IMR-90 (cell line): ENCODE data around the gene KAZN. TPM values are rescaled to one million over a fixed set of nuclear protein-coding genes. Genes with fewer than 3 reads are reported as not detected.

ENCODE experiments used
- ATAC-seq: fragments of 200-7000 bp; cut with Tn5 transposase; 2 replicates; pipeline ENCODE4 v1.9.1; 2020; ENCODE audit warnings: low read depth, mild to moderate bottlenecking, moderate library complexity
- BruUV-seq: library from RNA; stranded (reverse); fragments of 400-500 nt; replicated peaks from 2 replicates; lab custom pipeline; 2021; lab: Mats Ljungman, UMichigan
- CTCF ChIA-PET: fragments of 300-600 bp; formaldehyde crosslinking; extraction: SDS; loops from one replicate; lab custom pipeline; 2021; ENCODE audit warnings: antibody characterized with exemption; lab: Yijun Ruan, JAX
- POLR2A ChIA-PET: fragments of 300-600 bp; sonication (Branson Sonifier 250); formaldehyde crosslinking; loops from one replicate; lab custom pipeline; 2022; ENCODE audit warnings: antibody characterized with exemption; ENCODE audit not compliant: unreplicated experiment; lab: Charles Lee
- DNase-seq: peaks from one replicate; pipeline ENCODE4 v3.0.0; 2013
- H2AFZ ChIP-seq: replicated peaks from 2 replicates; pipeline ENCODE3; 2013; ENCODE audit warnings: low read length, mild to moderate bottlenecking; ENCODE audit not compliant: poor library complexity
- H2AK5ac ChIP-seq: 2 replicates; pipeline ENCODE4 v1.6.1; 2013; ENCODE audit warnings: low read depth, low read length, inconsistent platforms
- H2AK9ac ChIP-seq: replicated peaks from 2 replicates; pipeline ENCODE3; 2013; ENCODE audit warnings: mild to moderate bottlenecking, low read depth, low read length, moderate library complexity; ENCODE audit not compliant: poor library complexity
- H2BK120ac ChIP-seq: 2 replicates; pipeline ENCODE4 v1.6.1; 2013; ENCODE audit warnings: low read depth, low read length, inconsistent platforms
- H2BK15ac ChIP-seq: 3 replicates; pipeline ENCODE4 v1.6.1; 2013; ENCODE audit warnings: low read depth, low read length, inconsistent platforms
- H2BK20ac ChIP-seq: 2 replicates; pipeline ENCODE4 v1.6.1; 2013; ENCODE audit warnings: low read depth, mild to moderate bottlenecking, inconsistent platforms, low read length, moderate library complexity
- H2BK5ac ChIP-seq: 2 replicates; pipeline ENCODE4 v1.6.1; 2013; ENCODE audit warnings: mild to moderate bottlenecking, low read depth, low read length, inconsistent platforms; ENCODE audit not compliant: poor library complexity, severe bottlenecking
- H3K14ac ChIP-seq: replicated peaks from 2 replicates; pipeline ENCODE4 v1.6.1; 2013; ENCODE audit warnings: low read depth, low read length, inconsistent platforms
- H3K18ac ChIP-seq: 2 replicates; pipeline ENCODE4 v1.6.1; 2013; ENCODE audit warnings: low read depth, low read length, control low read depth
- H3K23ac ChIP-seq: 2 replicates; pipeline ENCODE4 v1.6.1; 2013; ENCODE audit warnings: low read depth, low read length, inconsistent platforms
- H3K27ac ChIP-seq: 2 replicates; pipeline ENCODE4 v1.5.1; 2013; ENCODE audit warnings: mild to moderate bottlenecking, control low read depth, low read length; ENCODE audit not compliant: insufficient read depth
- H3K27me3 ChIP-seq: 2 replicates; pipeline ENCODE4 v1.6.1; 2013; ENCODE audit warnings: low read length; ENCODE audit not compliant: control insufficient read depth, insufficient read depth
- H3K36me3 ChIP-seq: 2 replicates; pipeline ENCODE4 v1.6.1; 2013; ENCODE audit warnings: low read length, mixed read lengths; ENCODE audit not compliant: control insufficient read depth, insufficient read depth
- H3K4ac ChIP-seq: 2 replicates; pipeline ENCODE4 v1.6.1; 2013; ENCODE audit warnings: low read depth, low read length, inconsistent platforms
- H3K4me1 ChIP-seq: 2 replicates; pipeline ENCODE4 v1.6.1; 2013; ENCODE audit warnings: low read length, mixed read lengths; ENCODE audit not compliant: control insufficient read depth, insufficient read depth
- H3K4me2 ChIP-seq: 2 replicates; pipeline ENCODE4 v1.6.1; 2013; ENCODE audit warnings: low read depth, mild to moderate bottlenecking, control low read depth, low read length, moderate library complexity
- H3K4me3 ChIP-seq: 2 replicates; pipeline ENCODE4 v1.5.1; 2013; ENCODE audit warnings: low read depth, mild to moderate bottlenecking, control low read depth, low read length, moderate library complexity; ENCODE audit not compliant: insufficient read depth
- H3K56ac ChIP-seq: 2 replicates; pipeline ENCODE4 v1.6.1; 2013; ENCODE audit warnings: low read length, inconsistent platforms; ENCODE audit not compliant: insufficient read depth; ENCODE audit errors: extremely low read depth
- H3K79me1 ChIP-seq, 2 experiments: 2 replicates each; pipeline ENCODE4 v1.6.1; 2013; ENCODE audit warnings: low read length in 2 of 2, inconsistent platforms in 1 of 2, low read depth in 1 of 2
- H3K9ac ChIP-seq: 2 replicates; pipeline ENCODE4 v1.6.1; 2013; ENCODE audit warnings: low read depth, low read length, control low read depth
- H3K9me1 ChIP-seq: 2 replicates; pipeline ENCODE4 v1.6.1; 2013; ENCODE audit warnings: low read length, inconsistent platforms; ENCODE audit not compliant: insufficient read depth
- H3K9me3 ChIP-seq: 2 replicates; pipeline ENCODE4 v1.6.1; 2013; ENCODE audit warnings: low read length; ENCODE audit not compliant: control insufficient read depth, insufficient read depth
- H4K20me1 ChIP-seq: 2 replicates; pipeline ENCODE4 v1.6.1; 2013; ENCODE audit warnings: low read length, inconsistent platforms; ENCODE audit not compliant: insufficient read depth
- H4K5ac ChIP-seq: 2 replicates; pipeline ENCODE4 v1.6.1; 2013; ENCODE audit warnings: mild to moderate bottlenecking, low read depth, low read length, control low read depth
- H4K8ac ChIP-seq, 2 experiments: 2 replicates each; pipeline ENCODE4 v1.6.1; 2013; ENCODE audit warnings: low read depth in 2 of 2, low read length in 2 of 2, control low read depth in 1 of 2, inconsistent platforms in 1 of 2
- H4K91ac ChIP-seq: 2 replicates; pipeline ENCODE4 v1.6.1; 2013; ENCODE audit warnings: low read depth, low read length, inconsistent platforms; ENCODE audit not compliant: insufficient read depth
- BHLHE40 ChIP-seq: fragments of 150-350 bp; IDR thresholded peaks from 2 replicates; pipeline ENCODE4 v1.6.1; 2016; ENCODE audit warnings: mild to moderate bottlenecking, low read depth, low read length
- CHD1 ChIP-seq: IDR thresholded peaks from 2 replicates; pipeline ENCODE4 v1.6.1; 2012; ENCODE audit warnings: low read depth, low read length, improper control_type of control experiment
- CTCF ChIP-seq: conservative IDR thresholded peaks from 2 replicates; pipeline ENCODE4 v1.5.1; 2012; ENCODE audit warnings: mild to moderate bottlenecking, low read depth, low read length, improper control_type of control experiment
- ELK1 ChIP-seq: fragments of 150-350 bp; IDR thresholded peaks from 2 replicates; pipeline ENCODE4 v1.6.1; 2016; ENCODE audit warnings: low read depth, mild to moderate bottlenecking, low read length, moderate library complexity, borderline replicate concordance
- FOS ChIP-seq: fragments of 150-350 bp; IDR thresholded peaks from 2 replicates; pipeline ENCODE4 v1.6.1; 2016; ENCODE audit warnings: low read depth, low read length
- MAFK ChIP-seq: IDR thresholded peaks from 2 replicates; pipeline ENCODE4 v1.6.1; 2012; ENCODE audit warnings: low read depth, low read length, improper control_type of control experiment
- MAZ ChIP-seq: IDR thresholded peaks from 2 replicates; pipeline ENCODE4 v1.6.1; 2012; ENCODE audit warnings: low read depth, mild to moderate bottlenecking, low read length, improper control_type of control experiment, moderate library complexity, borderline replicate concordance
- MXI1 ChIP-seq: IDR thresholded peaks from 2 replicates; pipeline ENCODE4 v1.6.1; 2012; ENCODE audit warnings: low read depth, mild to moderate bottlenecking, low read length, moderate library complexity, borderline replicate concordance
- NFE2L2 ChIP-seq: fragments of 150-350 bp; IDR thresholded peaks from 2 replicates; pipeline ENCODE4 v1.6.1; 2016; ENCODE audit warnings: low read depth, mild to moderate bottlenecking, low read length
- RAD21 ChIP-seq: IDR thresholded peaks from 2 replicates; pipeline ENCODE4 v1.6.1; 2012; ENCODE audit warnings: low read length, improper control_type of control experiment
- RFX5 ChIP-seq: IDR thresholded peaks from 2 replicates; pipeline ENCODE4 v1.8.0; 2012; ENCODE audit warnings: low read depth, mild to moderate bottlenecking, low read length, moderate library complexity
- SMC3 ChIP-seq: fragments of 150-350 bp; IDR thresholded peaks from 2 replicates; pipeline ENCODE4 v1.6.1; 2016; ENCODE audit warnings: low read depth, mild to moderate bottlenecking, antibody characterized with exemption, low read length, moderate library complexity
- USF2 ChIP-seq: fragments of 150-350 bp; IDR thresholded peaks from 2 replicates; pipeline ENCODE4 v1.6.1; 2017; ENCODE audit warnings: mild to moderate bottlenecking, antibody characterized with exemption, low read length, low read depth
- WGBS, 2 experiments: methylation state at CpG; one replicate each; pipeline versions ENCODE4 v1.1.5 to v1.1.7; 2013; ENCODE audit warnings: missing lambda C conversion rate in 2 of 2; ENCODE audit not compliant: insufficient read length in 1 of 2; ENCODE audit errors: extremely low coverage in 2 of 2; 5-methylcytosine and 5-hydroxymethylcytosine counted together
- dilution Hi-C: fragments of 300-500 bp; cut with HindIII; formaldehyde crosslinking; loops from one replicate; pipeline ENCODE4 v1.14.3; 2018; ENCODE audit warnings: low sequenced_read_pairs; ENCODE audit not compliant: unreplicated experiment
- in situ Hi-C: fragments of 300-500 bp; cut with MboI; formaldehyde crosslinking; loops from 3 replicates; pipeline ENCODE4 v1.14.3; 2019; ENCODE audit warnings: low sequenced_read_pairs, inconsistent platforms, mixed read lengths
- intact Hi-C: fragments of 100-400 bp; cut with micrococcal nuclease; formaldehyde crosslinking; loops from 2 replicates; pipeline ENCODE4 v1.10.0; 2022
- polyA plus RNA-seq, 3 experiments: library from polyadenylated mRNA; depleted of rRNA; stranded (reverse); fragments of >200 nt; gene quantifications; 2 replicates each; pipeline ENCODE4 v1.2.3, GENCODE V29; 2012; ENCODE audit warnings: low replicate concordance in 1 of 3
- total RNA-seq: library from RNA; depleted of rRNA; stranded (reverse); fragments of >200 nt; gene quantifications from 2 replicates; pipeline ENCODE4 v1.2.3, GENCODE V29; 2012

KAZN gene
- total and polyA plus RNA-seq, 2 of the 4 experiments (the other 2 are of a cell fraction) = 5.2 to 10.5 TPM

GRCh38 chr1:14627608-14628489, 29.4 kb downstream of the KAZN start:
- H3K4me1 ChIP-seq = peaks cover 5% of the 10 kb centered on the region; the same call in 1 of the 2 replicates
- no peak overlapping the region for H3K56ac ChIP-seq
- no peak overlapping the region for H3K4ac ChIP-seq
- H3K79me1 ChIP-seq = no peaks in the 10 kb centered on the region
- H3K9me1 ChIP-seq = no peaks in the 10 kb centered on the region
- H4K8ac ChIP-seq = no peak overlapping the region
- H3K4me2 ChIP-seq = no peak overlapping the region
- no peaks in the 10 kb centered on the region for H3K36me3 ChIP-seq
- no peak overlapping the region for H2AFZ ChIP-seq
- H2AK5ac ChIP-seq = no peak overlapping the region
- H2BK15ac ChIP-seq = no peak overlapping the region
- no peak overlapping the region for H3K23ac ChIP-seq
- TF ChIP-seq MXI1 (no peak), RAD21 (no peak), FOS (no peak), BHLHE40 (no peak), CTCF (no peak), MAZ (no peak), CHD1 (no peak), NFE2L2 (no peak), ELK1 (no peak), MAFK (no peak), RFX5 (no peak), USF2 (no peak), SMC3 (no peak)
- POLR2A ChIA-PET = no interaction called here
- no peak overlapping the region for H4K91ac ChIP-seq
- DNase-seq (no peak), ATAC-seq (peak; percentile 32; the same call in 1 of the 2 replicates)
- H2BK5ac ChIP-seq = no peak overlapping the region
- 50% methylated on average over 2 of the region's 17 CpGs; no CpG with 5 or more reads in 1 of the 2 experiments for WGBS, 2 experiments
- no peak overlapping the region for H2BK20ac ChIP-seq
- H3K9ac ChIP-seq = no peak overlapping the region
- H2BK120ac ChIP-seq = no peak overlapping the region
- no peak overlapping the region for H3K4me3 ChIP-seq
- no TSS peak for BruUV-seq
- no peak overlapping the region for H2AK9ac ChIP-seq
- no peaks in the 10 kb centered on the region for H4K20me1 ChIP-seq
- intact Hi-C loops = no loop called here
- no peak overlapping the region for H3K14ac ChIP-seq
- no peaks in the 10 kb centered on the region; the same call in 1 of the 2 replicates for H3K27me3 ChIP-seq
- in situ Hi-C loops = no loop called here
- 0 out of 2 replicates have a peak, but pooled peaks cover 3% of the 10 kb centered on the region for H3K9me3 ChIP-seq
- H3K27ac ChIP-seq = peak overlapping the region; percentile 62; the same call in 1 of the 2 replicates
- H3K18ac ChIP-seq = no peak overlapping the region; the same call in 1 of the 2 replicates
- dilution Hi-C loops = no loop called here
- CTCF ChIA-PET = no interaction called here
- H4K5ac ChIP-seq = no peak overlapping the region; the same call in 1 of the 2 replicates
